NCI-H1417 treated with DMSO at 0.1 percent for 48 hours (cell line): ENCODE data around the gene AURKA.
"Not testable (repeated sequence)": the region's sequence is repeated elsewhere in the genome, so short reads cannot be mapped to it uniquely, and the experiment has no call there.

ENCODE experiments used
- DNase-seq: peaks from one replicate; lab custom pipeline; 2025; lab: John Stamatoyannopoulos, UW

AURKA gene

DNA sequence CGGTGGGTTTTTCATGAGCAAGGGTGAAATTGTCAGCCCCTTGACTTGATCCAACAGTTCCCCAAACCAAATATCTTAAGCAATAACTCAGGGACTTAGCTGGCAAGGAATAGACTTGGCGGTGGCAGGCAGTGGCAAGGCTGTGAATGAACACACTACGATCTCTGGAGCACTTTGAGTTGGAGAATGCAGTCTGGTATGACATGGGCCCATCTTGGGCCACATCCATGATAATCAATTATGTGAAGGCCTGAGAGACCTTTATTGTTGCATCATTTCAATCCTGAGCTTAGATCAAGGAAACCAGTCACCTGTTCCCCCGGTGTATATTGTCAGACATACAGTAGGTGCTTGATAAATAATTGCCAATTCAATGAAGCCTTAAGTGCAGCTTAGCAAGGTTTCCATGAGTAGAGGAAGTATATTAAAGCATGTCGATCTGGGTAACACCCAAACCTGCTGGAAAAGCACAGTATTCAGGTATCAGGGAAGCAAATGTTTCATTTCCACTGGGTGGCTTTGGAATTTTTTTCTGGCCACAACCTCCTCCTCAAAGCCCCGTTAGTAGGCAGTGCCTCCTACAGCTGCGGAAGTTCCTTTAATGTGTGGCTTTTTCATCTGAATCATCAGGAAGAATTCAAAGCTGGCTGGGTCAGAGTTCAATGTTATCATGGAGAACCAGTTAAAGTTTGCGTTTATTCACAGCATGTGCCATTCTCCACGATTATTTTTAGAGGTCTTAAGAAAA lies 30.2 kb upstream of the AURKA start:
- DNase-seq, result no peak

DNA sequence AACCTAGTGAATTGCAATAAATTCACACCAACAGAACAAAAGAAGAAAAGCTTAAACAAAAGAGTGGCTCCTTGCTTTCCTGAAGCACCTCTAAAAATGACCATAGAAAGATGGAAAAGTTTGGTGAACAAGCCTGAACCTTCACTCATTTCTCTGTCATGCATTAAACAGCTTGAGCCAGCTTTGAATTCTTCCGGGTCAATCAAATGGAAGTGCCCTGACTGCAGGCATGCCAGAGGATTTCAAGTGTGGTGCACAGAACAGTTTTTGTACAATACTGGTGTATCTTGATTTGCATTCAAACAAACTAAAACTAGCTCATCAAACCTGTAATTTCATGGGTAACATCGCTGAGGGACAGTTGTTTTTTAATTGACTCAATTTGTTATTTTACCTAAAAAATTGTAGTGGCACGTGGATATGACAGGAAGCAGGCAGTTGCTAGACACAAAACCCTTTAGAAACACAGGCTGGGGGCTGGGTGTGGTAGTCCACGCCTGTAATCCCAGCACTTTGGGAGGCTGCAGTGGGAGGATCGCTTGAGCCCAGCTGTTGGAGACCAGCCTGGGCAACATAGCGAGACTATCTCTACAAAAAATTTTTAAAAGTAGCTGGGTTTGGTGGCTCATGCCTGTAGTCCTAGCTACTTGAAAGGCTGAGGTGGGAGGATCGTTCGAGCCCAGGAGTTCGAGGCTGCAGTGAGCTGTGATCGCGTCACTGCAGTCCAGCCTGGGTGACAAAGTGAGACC lies 29.1 kb upstream of the AURKA start:
- DNase-seq, result no peak

- no peak for DNase-seq
Measured at GRCh38 chr20:56420028-56420427, 28.0 kb upstream of the AURKA start.

GRCh38 chr20:56418385-56418861 lies 26.4 kb upstream of the AURKA start:
- no peak for DNase-seq

GRCh38 chr20:56417911-56418310 lies 25.9 kb upstream of the AURKA start:
- DNase-seq, result no peak

DNA sequence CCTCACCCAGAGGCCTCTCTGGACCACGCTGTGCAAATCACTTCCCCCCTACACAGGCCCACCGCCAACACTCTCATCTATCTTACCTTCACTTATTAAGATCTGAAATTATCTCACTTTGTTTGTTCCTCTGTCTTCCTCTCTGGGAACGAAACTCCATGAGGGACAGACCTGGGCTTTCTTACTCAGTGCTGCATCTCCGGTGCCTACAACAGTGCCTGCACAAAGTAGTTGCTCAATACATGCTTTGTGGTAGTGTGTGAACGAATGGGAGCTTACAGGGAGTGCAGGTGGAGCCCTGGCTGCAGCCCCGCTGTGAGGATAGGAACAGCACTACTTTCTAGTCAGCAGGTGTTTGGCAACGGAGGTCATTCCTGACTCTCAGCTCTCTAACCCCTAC lies 25.4 kb upstream of the AURKA start:
- no peak for DNase-seq

- DNase-seq, result no peak
Measured at GRCh38 chr20:56414842-56415765, 23.1 kb upstream of the AURKA start.

DNA sequence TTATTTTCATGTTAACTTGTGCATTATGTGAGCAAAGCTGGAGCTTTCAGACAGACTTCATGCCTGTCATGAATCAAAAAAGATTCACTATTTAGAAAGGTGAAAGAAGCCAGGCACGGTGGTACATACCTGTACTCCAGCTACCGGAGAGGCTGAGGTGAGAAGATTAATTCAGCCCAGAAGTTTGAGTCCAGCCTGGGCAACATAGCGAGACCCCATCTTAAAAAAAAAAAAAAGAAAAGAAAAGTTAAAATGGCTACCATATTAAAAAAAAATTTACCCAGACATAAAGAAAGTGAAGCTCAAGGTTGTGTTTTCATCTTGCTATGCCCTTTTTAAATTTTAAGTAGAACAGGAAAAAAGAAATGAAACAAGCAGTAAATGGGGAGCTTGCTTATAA lies 20.9 kb upstream of the AURKA start:
- DNase-seq, result no peak

- DNase-seq, result no peak
Measured at GRCh38 chr20:56412473-56412790, 20.4 kb upstream of the AURKA start.

DNA sequence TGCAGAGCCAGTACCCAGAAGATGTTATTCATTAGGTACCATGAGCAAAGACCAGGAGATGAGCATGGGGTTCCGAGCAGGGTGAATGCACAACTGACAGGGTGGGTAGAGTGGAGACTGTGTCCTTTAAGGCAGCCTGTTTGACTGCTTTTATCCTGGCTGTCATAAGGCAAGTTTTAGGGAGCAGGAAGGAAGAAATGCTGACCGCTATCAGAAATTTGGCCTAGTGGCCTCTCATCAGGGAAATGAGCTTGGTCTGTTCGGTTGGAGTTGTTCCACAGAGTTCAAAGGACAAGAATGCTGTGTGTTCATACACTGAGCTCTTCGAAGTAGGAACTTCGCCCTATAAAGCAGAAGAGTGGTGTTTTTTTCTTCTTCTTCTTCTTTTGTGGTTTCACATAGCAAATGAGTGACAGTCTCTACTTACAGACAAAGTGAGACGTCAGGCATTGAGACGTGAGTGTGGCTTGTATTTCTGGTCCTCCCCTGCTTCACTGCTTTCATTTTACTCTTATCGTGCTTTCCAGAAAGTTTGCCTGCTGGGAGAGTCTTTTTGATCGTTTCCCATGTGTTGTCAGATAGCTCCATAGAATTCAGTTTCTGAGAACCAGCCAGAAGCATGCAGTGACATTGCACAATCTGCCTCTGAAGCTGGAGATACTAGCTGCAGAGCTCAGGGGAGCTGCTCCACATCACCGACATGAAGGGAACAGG lies 19.9 kb upstream of the AURKA start, which contains the start of gene CASS4:
TSS of gene CASS4 (plus strand) at position 502 of the 714 bp plus-strand sequence. CDS start at position 701, 199 bp downstream.
- DNase-seq, result no peak

DNA sequence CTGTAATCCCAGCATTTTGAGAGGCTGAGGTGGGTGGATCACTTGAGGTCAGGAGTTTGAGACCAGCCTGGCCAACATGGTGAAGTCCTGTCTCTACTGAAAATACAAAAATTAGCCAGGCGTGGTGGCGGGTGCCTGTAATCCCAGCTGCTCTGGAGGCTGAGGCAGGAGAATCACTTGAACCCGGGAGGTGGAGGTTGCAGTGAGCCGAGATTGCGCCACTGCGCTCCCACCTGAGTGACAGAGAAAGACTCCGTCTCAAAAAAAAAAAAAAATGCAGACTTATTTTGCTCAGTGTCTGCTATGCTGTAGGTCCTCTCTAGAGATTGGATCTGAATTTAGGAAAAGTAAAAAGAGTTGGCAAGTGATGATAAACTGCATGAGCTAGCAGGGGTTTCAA lies 19.3 kb upstream of the AURKA start:
- DNase-seq, result not testable (repeated sequence)

GRCh38 chr20:56409956-56410355 lies 17.9 kb upstream of the AURKA start:
- DNase-seq, result no peak

DNA sequence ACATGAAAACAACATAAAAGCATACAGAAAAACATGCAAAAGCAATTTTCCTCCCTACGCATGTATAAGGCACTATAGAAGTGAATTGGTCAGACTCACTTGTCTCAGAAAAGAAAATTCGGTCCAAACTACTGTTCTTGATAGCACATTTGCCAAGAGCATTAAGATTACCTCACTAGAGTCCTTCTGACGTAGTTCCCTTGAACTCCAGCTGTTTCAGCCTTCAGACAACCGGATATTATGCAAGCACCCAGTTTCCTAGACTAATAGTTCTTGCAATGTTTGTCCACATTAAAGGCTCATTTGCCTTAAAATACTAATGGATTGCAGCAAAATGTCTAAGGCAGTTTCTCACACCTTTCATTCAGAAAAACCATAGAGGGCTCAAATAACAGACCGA lies 17.5 kb upstream of the AURKA start:
- no peak for DNase-seq

GRCh38 chr20:56406910-56407309 lies 14.9 kb upstream of the AURKA start:
- no peak for DNase-seq

DNA sequence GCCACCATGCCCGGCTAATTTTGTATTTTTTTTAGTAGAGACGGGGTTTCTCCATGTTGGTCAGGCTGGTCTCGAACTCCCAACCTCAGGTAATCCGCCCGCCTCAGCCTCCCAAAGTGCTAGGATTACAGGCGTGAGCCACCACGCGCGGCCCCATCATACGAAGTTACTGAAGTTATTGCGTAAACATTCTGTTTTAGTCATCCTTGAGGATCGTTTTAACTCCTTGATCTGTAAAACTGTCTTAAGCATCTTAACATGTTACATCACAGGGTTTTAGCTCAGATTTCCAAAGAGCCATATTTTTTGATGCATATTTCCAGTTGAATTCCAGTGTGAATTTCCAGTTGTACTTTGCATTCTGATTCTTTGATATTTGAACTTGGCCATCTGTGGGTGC lies 13.3 kb upstream of the AURKA start:
- DNase-seq, result not testable (repeated sequence)

GRCh38 chr20:56403465-56403864 lies 11.4 kb upstream of the AURKA start:
- DNase-seq, result no peak

DNA sequence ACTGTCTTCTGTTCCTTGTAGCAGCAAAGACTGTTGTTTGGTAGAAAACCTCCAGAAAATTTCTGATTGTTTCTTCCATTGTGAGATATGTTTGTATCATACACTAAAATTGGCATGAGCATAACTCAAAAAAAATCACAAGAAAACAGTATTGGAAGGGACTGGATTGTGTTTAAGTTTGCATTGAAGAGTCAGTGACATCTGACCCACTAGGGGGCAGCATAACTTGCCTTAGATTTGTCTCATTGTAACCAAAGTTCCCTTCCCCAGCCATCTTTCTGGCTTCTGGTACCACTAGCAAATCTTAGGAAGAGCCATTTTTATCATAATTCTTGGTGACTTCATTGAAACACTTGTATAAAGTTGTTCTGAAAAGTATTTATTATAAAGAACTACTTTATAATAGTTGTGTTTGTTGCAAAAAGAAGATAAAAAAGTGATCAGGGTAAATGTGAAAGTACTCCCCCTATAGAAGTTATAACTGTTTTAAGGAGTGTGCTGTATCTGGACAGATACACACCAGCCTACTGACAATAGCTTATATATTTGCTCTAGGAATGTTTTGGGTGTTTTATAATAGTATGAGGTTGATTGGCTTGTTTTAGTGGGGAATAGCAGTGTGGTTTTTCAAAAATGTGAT lies 8.1 kb upstream of the AURKA start:
- DNase-seq, result peak; percentile 2

- no peak for DNase-seq
Measured at GRCh38 chr20:56395166-56395565, 3.2 kb upstream of the AURKA start.

- DNase-seq, result no peak
Measured at GRCh38 chr20:56393653-56394052, 1.6 kb upstream of the AURKA start.

DNA sequence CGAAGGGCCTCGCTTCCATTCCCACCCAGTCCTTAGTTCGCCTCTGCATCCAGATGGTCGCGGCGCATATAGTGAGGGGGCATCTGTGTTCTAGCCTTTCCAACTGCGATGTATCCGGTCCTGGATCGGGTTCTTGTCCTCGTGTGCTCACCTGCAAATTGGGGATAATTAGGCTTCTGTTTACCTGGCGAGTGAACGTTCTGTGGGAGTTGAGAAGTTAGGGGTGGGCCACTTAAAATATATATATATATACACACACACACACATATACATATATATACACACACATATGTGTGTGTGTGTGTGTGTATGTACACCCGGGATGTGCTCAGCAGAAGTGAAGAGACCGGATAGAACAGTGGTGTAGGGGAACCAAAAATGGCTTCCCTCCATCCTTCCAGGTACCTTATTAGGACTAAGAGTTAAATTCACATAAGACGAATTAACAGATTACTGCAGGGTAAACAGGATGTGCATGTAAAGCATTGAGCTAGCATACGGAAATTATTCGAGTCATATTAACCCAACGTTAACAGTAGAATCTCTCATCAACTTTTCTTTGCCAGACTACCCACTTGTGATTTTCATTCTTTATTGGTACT lies 967 bp upstream of the AURKA start:
- DNase-seq, result no peak

- DNase-seq, result no peak
Measured at GRCh38 chr20:56391596-56392131, 351 bp downstream of the AURKA start.
